Endothelial cell of umbilical vein (primary cell): ENCODE measurements around the gene MORF4L1. TPM values are rescaled to one million over a fixed set of nuclear protein-coding genes. Genes with fewer than 3 reads are reported as not detected.

Source experiments
- BruUV-seq: library from RNA; stranded (reverse); fragments of 400-500 nt; replicated peaks from 2 replicates; lab custom pipeline; 2021; lab: Mats Ljungman, UMichigan
- CTCF ChIA-PET: fragments of 300-600, 350-600 bp; sonication (Branson Sonifier 250); formaldehyde crosslinking; loops from one replicate; lab custom pipeline; 2021; ENCODE audit warnings: antibody characterized with exemption, inconsistent platforms; lab: Charles Lee
- POLR2A ChIA-PET: fragments of 300-600, 350-600 bp; sonication (Branson Sonifier 250); formaldehyde crosslinking; loops from one replicate; lab custom pipeline; 2021; ENCODE audit warnings: antibody characterized with exemption, inconsistent platforms; lab: Charles Lee
- DNase-seq: peaks from one replicate; pipeline ENCODE4 v3.0.0-alpha.2; 2011; ENCODE audit warnings: low read depth, low spot score
- FAIRE-seq: peaks from 2 replicates; lab custom pipeline; 2011; peaks lifted over from hg19 to GRCh38; lab: Jason Lieb, UNC
- H2AFZ ChIP-seq: 2 replicates; pipeline ENCODE4 v1.6.0; 2012; ENCODE audit warnings: low read depth, low read length, control low read depth, inconsistent platforms
- H3K27ac ChIP-seq: 2 replicates; pipeline ENCODE4 v1.5.1; 2011; ENCODE audit warnings: low read depth, mild to moderate bottlenecking, control low read depth, low read length, moderate library complexity; ENCODE audit not compliant: insufficient read depth
- H3K27me3 ChIP-seq, 2 experiments: 2 replicates each; pipeline versions ENCODE4 v1.6.0 to v1.6.1; 2011; ENCODE audit warnings: low read length in 2 of 2, mixed read lengths in 1 of 2; ENCODE audit not compliant: control insufficient read depth in 2 of 2, insufficient read depth in 2 of 2
- H3K36me3 ChIP-seq, 2 experiments: 2 replicates in 1 of 2; 3 replicates in 1 of 2; pipeline ENCODE4 v1.5.1; 2011; ENCODE audit warnings: low read length in 2 of 2, mild to moderate bottlenecking in 1 of 2, moderate library complexity in 1 of 2; ENCODE audit not compliant: control insufficient read depth in 2 of 2, insufficient read depth in 2 of 2; ENCODE audit errors: extremely low read depth in 1 of 2
- H3K4me1 ChIP-seq: 3 replicates; pipeline ENCODE4 v1.5.1; 2011; ENCODE audit warnings: mild to moderate bottlenecking, low read length; ENCODE audit not compliant: control insufficient read depth, insufficient read depth; ENCODE audit errors: extremely low read depth
- H3K4me2 ChIP-seq: 2 replicates; pipeline ENCODE4 v1.6.1; 2011; ENCODE audit warnings: low read length, control low read depth, mixed read lengths; ENCODE audit not compliant: insufficient read depth
- H3K4me3 ChIP-seq, 3 experiments: fragments of 200-600 bp in 1 of 3; sonication (generic), shearing (Covaris generic) in 1 of 3; replicated peaks in 1 of 3; 2 replicates each; pipeline ENCODE4 v1.5.1; 2011 to 2016; ENCODE audit warnings: control low read depth in 3 of 3, low read length in 3 of 3, mild to moderate bottlenecking in 2 of 3, inconsistent platforms in 1 of 3, low read depth in 1 of 3, moderate library complexity in 1 of 3; ENCODE audit not compliant: insufficient read depth in 1 of 3
- H3K79me2 ChIP-seq: 2 replicates; pipeline ENCODE4 v1.6.0; 2012; ENCODE audit warnings: low read length, inconsistent platforms; ENCODE audit not compliant: control insufficient read depth, insufficient read depth
- H3K9ac ChIP-seq: replicated peaks from 2 replicates; pipeline ENCODE3; 2011; ENCODE audit warnings: low read length, control low read depth; ENCODE audit not compliant: insufficient read depth; ENCODE audit errors: extremely low read depth
- H3K9me1 ChIP-seq: replicated peaks from 3 replicates; pipeline ENCODE4 v1.6.0; 2011; ENCODE audit warnings: mild to moderate bottlenecking, low read length; ENCODE audit not compliant: control insufficient read depth, insufficient read depth; ENCODE audit errors: extremely low read depth
- H3K9me3 ChIP-seq: replicated peaks from 2 replicates; pipeline ENCODE4 v1.5.1; 2012; ENCODE audit warnings: low read length, inconsistent platforms; ENCODE audit not compliant: control insufficient read depth, insufficient read depth
- H4K20me1 ChIP-seq: replicated peaks from 2 replicates; pipeline ENCODE3; 2011; ENCODE audit warnings: mild to moderate bottlenecking, low read length; ENCODE audit not compliant: control insufficient read depth, insufficient read depth; ENCODE audit errors: extremely low read depth
- EZH2 ChIP-seq: IDR thresholded peaks from 2 replicates; pipeline ENCODE4 v1.6.1; 2012; ENCODE audit warnings: borderline replicate concordance, low read depth, mild to moderate bottlenecking, moderate library complexity, low read length, inconsistent platforms; ENCODE audit not compliant: severe bottlenecking
- FOS ChIP-seq: IDR thresholded peaks from 2 replicates; pipeline ENCODE4 v1.6.1; 2011; ENCODE audit warnings: mild to moderate bottlenecking, low read length, moderate library complexity, borderline replicate concordance; ENCODE audit not compliant: insufficient read depth
- GATA2 ChIP-seq: IDR thresholded peaks from 2 replicates; pipeline ENCODE4 v1.7.0; 2011; ENCODE audit warnings: low read depth, mild to moderate bottlenecking, moderate library complexity, mixed read lengths, low read length; ENCODE audit not compliant: insufficient read length, insufficient read depth
- JUN ChIP-seq: IDR thresholded peaks from 2 replicates; pipeline ENCODE4 v1.6.1; 2011; ENCODE audit warnings: borderline replicate concordance, low read depth; ENCODE audit not compliant: insufficient read length, insufficient read depth
- MYC ChIP-seq: IDR thresholded peaks from one replicate; pipeline ENCODE4 v1.6.1; 2011; ENCODE audit warnings: mild to moderate bottlenecking, low read depth, low read length
- POLR2A ChIP-seq: IDR thresholded peaks from 2 replicates; pipeline ENCODE4 v1.6.1; 2012; ENCODE audit warnings: low read depth, mild to moderate bottlenecking, control low read depth, low read length
- POLR2AphosphoS5 ChIP-seq: IDR thresholded peaks from 2 replicates; pipeline ENCODE4 v1.6.1; 2012; ENCODE audit warnings: low read depth, mild to moderate bottlenecking, control low read depth, low read length, moderate library complexity; ENCODE audit not compliant: insufficient read depth
- dilution Hi-C: fragments of 300-500 bp; cut with MboI; formaldehyde crosslinking; loops from one replicate; pipeline ENCODE4 v1.15.0; 2019; ENCODE audit warnings: low sequenced_read_pairs; ENCODE audit not compliant: extremely low pct_ligation_motif_present
- intact Hi-C: fragments of 100-400 bp; cut with micrococcal nuclease; formaldehyde crosslinking; loops from one replicate; pipeline ENCODE4 v1.10.0; 2022
- polyA plus RNA-seq, 4 experiments: library from polyadenylated mRNA; depleted of rRNA in 3 of 4; stranded (reverse) in 3 of 4; unstranded in 1 of 4; fragments of >200 nt; gene quantifications; 2 replicates each; pipeline versions ENCODE4 v1.2.1 to v1.2.3, GENCODE V29; 2011 to 2012; ENCODE audit warnings: missing spikeins in 1 of 4
- total RNA-seq: library from RNA; stranded (reverse); gene quantifications from 2 replicates; pipeline ENCODE4 v1.2.3, GENCODE V29; 2021
- TF ChIP-seq, protein P1 (sequence below): IDR thresholded peaks from 2 replicates; pipeline ENCODE4 v1.6.1; 2011; ENCODE audit not compliant: insufficient read depth, insufficient read length
- TF ChIP-seq, protein P2 (sequence below), 2 donors: IDR thresholded peaks; 1 replicate in 1 of 2; 2 replicates in 1 of 2; pipeline ENCODE4 v1.5.1; 2011; ENCODE audit warnings: low read length in 2 of 2, mild to moderate bottlenecking in 2 of 2, moderate library complexity in 2 of 2, control low read depth in 1 of 2, inconsistent platforms in 1 of 2, low read depth in 1 of 2; ENCODE audit not compliant: insufficient read depth in 1 of 2; ENCODE audit errors: extremely low read depth in 1 of 2

MORF4L1 gene
- total and polyA plus RNA-seq, 2 donors (not counting 3 experiments of a cell fraction or from before 2014, with no cell fraction given), result 164 to 404 TPM

GRCh38 chr15:78836333-78836732, 36.4 kb upstream of the MORF4L1 start:
- Histone ChIP-seq H3K27me3 (peaks cover 7 to 12% of the 10 kb centered on the region in 2 experiments), H4K20me1 (no peaks in the 10 kb centered on the region), H3K9me3 (no peaks in the 10 kb centered on the region), H3K9me1 (no peaks in the 10 kb centered on the region), H3K9ac (no peak overlapping the region), H3K36me3 (no peaks in the 10 kb centered on the region), H3K27ac (no peak overlapping the region), H3K4me1 (no peaks in the 10 kb centered on the region), H2AFZ (no peak overlapping the region), H3K4me3 (no peak overlapping the region), H3K79me2 (no peaks in the 10 kb centered on the region), H3K4me2 (no peak overlapping the region)
- dilution Hi-C loops, result no loop called here
- no peak for TF ChIP-seq FOS
- no peak for TF ChIP-seq GATA2
- TF ChIP-seq, protein P1, sequence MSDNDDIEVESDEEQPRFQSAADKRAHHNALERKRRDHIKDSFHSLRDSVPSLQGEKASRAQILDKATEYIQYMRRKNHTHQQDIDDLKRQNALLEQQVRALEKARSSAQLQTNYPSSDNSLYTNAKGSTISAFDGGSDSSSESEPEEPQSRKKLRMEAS, result no peak
- TF ChIP-seq POLR2AphosphoS5, result no peak
- no peak for TF ChIP-seq MYC
- no peak for TF ChIP-seq EZH2
- TF ChIP-seq POLR2A, result no peak
- no peak for TF ChIP-seq JUN
- TF ChIP-seq, protein P2, sequence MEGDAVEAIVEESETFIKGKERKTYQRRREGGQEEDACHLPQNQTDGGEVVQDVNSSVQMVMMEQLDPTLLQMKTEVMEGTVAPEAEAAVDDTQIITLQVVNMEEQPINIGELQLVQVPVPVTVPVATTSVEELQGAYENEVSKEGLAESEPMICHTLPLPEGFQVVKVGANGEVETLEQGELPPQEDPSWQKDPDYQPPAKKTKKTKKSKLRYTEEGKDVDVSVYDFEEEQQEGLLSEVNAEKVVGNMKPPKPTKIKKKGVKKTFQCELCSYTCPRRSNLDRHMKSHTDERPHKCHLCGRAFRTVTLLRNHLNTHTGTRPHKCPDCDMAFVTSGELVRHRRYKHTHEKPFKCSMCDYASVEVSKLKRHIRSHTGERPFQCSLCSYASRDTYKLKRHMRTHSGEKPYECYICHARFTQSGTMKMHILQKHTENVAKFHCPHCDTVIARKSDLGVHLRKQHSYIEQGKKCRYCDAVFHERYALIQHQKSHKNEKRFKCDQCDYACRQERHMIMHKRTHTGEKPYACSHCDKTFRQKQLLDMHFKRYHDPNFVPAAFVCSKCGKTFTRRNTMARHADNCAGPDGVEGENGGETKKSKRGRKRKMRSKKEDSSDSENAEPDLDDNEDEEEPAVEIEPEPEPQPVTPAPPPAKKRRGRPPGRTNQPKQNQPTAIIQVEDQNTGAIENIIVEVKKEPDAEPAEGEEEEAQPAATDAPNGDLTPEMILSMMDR (IDR thresholded peaks at IDR 0.05; ENCODE audit: extremely low read depth in 1 of 2, insufficient read depth in 1 of 2, low read depth in 1 of 2, low read length in 2 of 2), result no peak
- no peak for DNase-seq
- CTCF ChIA-PET, result no interaction called here
- POLR2A ChIA-PET, result no interaction called here
- intact Hi-C loops, result no loop called here
- no peak for FAIRE-seq
- no TSS peak for BruUV-seq
